GM12873 (cell line): Measurements from ENCODE around the gene KANK3.

Source experiments
- CTCF ChIP-seq: IDR thresholded peaks from 2 replicates; pipeline ENCODE4 v1.5.1; 2012; ENCODE audit warnings: low read depth, mild to moderate bottlenecking, moderate library complexity, low read length, control low read depth; ENCODE audit not compliant: insufficient read depth; ENCODE audit errors: missing control alignments

KANK3 gene

DNA sequence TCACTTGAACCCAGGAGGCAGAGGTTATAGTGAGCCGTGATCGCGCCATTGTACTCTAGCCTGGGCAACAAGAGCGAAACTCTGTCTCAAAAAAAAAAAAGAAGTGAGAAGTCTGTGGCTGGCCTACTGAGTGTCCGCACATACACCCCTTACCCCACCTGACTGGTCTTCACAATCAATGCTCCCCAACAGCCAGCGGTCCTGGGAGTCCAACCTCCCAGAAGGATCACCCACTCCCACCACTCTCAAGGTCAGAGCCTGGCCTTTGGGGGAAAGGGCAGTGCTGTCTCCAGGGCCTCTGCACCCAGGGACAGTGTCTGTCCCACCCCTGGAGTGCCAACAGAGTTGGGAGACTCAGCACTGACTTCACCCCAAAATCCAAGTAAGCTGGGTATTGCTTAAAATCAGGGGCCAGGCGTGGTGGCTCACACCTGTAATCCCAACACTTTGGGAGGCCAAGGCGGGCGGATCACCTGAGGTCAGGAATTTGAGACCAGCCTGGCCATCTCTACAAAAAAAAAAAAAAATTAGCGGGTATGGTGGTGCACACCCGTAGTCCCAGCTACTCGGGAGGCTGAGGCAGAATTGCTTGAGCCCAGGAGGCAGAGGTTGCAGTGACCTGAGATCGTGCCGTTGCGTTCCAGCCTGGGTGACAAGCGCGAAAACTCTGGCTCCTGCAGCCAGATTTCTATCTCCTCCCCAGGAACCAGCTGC, 32.6 kb downstream of the KANK3 start:
- no peak for TF ChIP-seq CTCF

DNA sequence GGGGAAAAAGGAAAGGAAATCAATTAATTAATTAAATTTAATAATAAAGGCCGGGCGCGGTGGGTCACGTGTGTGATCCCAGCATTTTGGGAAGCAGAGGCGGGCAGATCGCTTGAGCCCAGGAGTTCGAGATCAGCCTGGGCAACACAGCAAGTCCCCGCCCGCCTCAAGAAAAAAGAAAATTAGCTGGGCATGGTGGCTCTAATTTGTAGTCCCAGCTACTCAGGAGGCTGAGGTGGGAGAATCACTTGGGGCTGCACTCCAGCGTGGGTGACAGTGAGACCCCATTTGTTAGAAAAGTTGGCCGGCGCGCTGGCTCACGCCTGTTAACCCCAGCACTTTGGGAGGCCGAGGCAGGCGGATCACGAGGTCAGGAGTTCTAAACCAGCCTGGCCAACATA, 34.2 kb downstream of the KANK3 start:
- no peak for TF ChIP-seq CTCF

GRCh38 chr19:8307965-8308866, 34.8 kb downstream of the KANK3 start, which contains the start of gene CD320:
Gene CD320 (minus strand): TSS chr19:8308358. CDS start chr19:8308290, 68 bp downstream.
- no peak for TF ChIP-seq CTCF

DNA sequence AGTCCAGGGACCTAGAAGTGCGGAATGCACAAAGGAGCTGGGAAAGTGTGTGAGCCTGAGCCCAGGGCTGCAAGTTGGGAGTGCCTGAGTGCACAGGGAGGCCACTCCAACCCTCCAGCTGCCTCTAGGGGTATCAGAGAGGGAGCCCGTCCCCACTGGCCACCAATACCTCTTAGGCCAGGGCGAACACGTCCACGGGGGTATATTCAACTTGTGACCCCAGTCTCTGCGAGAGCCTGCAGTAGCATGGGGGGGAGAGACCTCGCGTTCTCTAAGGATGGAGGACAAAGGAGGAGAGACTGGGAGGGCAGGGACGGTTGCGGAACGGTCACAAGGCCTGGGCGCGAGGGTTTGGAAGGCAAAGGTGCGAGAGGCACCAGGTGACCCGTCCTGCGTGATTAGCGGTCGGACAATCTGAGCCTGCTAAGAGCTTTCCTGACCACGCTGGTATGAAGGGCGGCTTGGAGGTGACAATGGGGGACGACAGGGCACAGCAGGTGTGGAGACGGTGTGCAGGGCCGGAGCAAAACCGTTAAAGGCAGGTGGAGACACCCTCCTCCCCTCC, 35.6 kb downstream of the KANK3 start:
- TF ChIP-seq CTCF, result no peak

DNA sequence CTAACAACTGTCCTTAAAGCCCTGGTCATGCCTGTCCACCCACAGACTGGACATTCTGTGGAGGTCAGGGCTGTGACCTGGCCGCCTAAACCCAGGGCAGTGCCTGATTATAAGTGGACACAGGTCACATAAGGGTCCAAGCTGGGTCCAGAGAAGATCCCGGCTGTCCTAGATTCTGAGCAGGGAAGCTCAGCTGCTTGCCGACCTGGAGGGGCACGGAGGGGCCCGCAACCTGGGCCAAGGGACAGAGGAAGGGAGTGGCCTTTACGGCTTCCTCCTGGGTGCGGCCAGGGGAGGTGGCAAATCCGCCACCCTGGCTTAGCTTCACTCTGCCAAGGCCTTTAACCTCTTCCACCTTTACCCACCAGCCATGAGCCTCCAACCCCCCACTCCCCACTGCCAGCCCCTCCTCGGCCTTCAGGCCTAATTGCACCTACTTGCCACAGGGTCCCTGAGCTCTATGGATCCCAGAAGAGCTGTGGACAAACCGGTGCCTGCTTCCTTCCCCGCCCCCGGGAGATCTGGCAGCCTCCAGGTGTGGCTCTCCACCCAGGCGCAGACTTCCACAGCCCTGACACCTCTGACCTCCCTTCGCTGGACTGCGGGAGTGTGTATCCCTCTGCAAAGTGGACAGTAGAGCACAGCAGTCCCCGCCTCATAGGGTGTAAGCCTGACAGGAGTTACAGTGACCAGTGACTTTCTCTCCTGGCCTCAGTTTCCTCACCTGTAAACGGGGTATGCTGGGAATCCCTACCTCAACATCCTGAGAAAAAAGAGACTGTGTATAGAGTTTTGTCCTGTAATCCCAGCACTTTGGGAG, 36.6 kb downstream of the KANK3 start:
- no peak for TF ChIP-seq CTCF

- no peak for TF ChIP-seq CTCF
These were observed 37.3 kb downstream of the KANK3 start for GRCh38 chr19:8305798-8306197.
